Left lung (tissue), 10 donors: ENCODE measurements around the gene DLG1. TPM values are rescaled to one million over a fixed set of nuclear protein-coding genes. Genes with fewer than 3 reads are reported as not detected.

Experiments used
- ATAC-seq: fragments of 200-7000 bp; cut with Tn5 transposase; one replicate; pipeline ENCODE4 v1.9.1; 2020; ENCODE audit warnings: moderate library complexity
- DNase-seq, 4 donors: peaks; one replicate each; pipeline ENCODE4 v3.0.0-alpha.2; 2013 to 2020
- H3K27ac ChIP-seq, 2 donors: fragments of 200-600 bp; sonication (generic) in 1 of 2; one replicate each; pipeline versions ENCODE4 v1.5.0 to v1.8.0; 2020 to 2021
- H3K27me3 ChIP-seq, 2 donors: fragments of 200-600 bp; sonication (generic) in 1 of 2; one replicate each; pipeline versions ENCODE4 v1.5.0 to v1.8.0; 2020 to 2021
- H3K36me3 ChIP-seq, 2 donors: fragments of 200-600 bp; sonication (generic) in 1 of 2; one replicate each; pipeline versions ENCODE4 v1.5.0 to v1.8.0; 2020 to 2021
- H3K4me1 ChIP-seq, 2 donors: fragments of 200-600 bp; one replicate each; pipeline ENCODE4 v1.8.0; 2021
- H3K4me3 ChIP-seq, 2 donors: fragments of 200-600 bp; sonication (generic) in 1 of 2; one replicate each; pipeline versions ENCODE4 v1.5.0 to v1.8.0; 2020 to 2021; ENCODE audit warnings: mild to moderate bottlenecking in 1 of 2
- H3K9me3 ChIP-seq, 2 donors: fragments of 200-600 bp; sonication (generic) in 1 of 2; one replicate each; pipeline versions ENCODE4 v1.5.0 to v1.8.0; 2020 to 2021
- CTCF ChIP-seq, 2 donors: fragments of 200-600 bp; sonication (generic) in 1 of 2; IDR thresholded peaks; one replicate each; pipeline versions ENCODE4 v1.5.0 to v1.8.0; 2021; ENCODE audit warnings: antibody characterized with exemption in 2 of 2
- intact Hi-C, 2 donors: fragments of 100-400 bp; cut with DNase I; formaldehyde crosslinking; loops; one replicate each; pipeline versions ENCODE4 v1.11.2 to v1.14.2; 2022
- polyA plus RNA-seq, 6 donors: library from polyadenylated mRNA; unstranded; fragments of 120-200 nt; gene quantifications; one replicate each; pipeline ENCODE4 v1.2.1, GENCODE V29; 2013; ENCODE audit not compliant: insufficient read length in 6 of 6
- total RNA-seq, 2 donors: library from RNA; stranded (reverse); fragmentation: NEBNext Ultra II Directional; extraction: Animal tissue kit (Norgen Biotek cat#: 25700); gene quantifications; one replicate each; pipeline ENCODE4 v1.2.1, GENCODE V29; 2021
- donor health status: DM: no; HTN: yes; CAD: no.
- donor health status: DM: no; HTN: no; CAD: no.

The DLG1 gene
- total and polyA plus RNA-seq, 8 donors, result 71.0 to 89.9 (median 83.2) TPM

GRCh38 chr3:197021231-197021630, 277.2 kb downstream of the DLG1 start:
- DNase-seq (no peak), ATAC-seq (no peak)
- no peaks in the 10 kb centered on the region for H3K36me3 ChIP-seq
- no peaks in the 10 kb centered on the region for H3K9me3 ChIP-seq
- H3K27ac ChIP-seq, result no peak overlapping the region
- no peak for TF ChIP-seq CTCF (IDR thresholded peaks at IDR 0.05)
- H3K4me1 ChIP-seq, result peaks cover 0 to 15% of the 10 kb centered on the region in 2 donors
- intact Hi-C loops, result no loop called here
- H3K4me3 ChIP-seq, result no peak overlapping the region
- H3K27me3 ChIP-seq, result peaks cover 0 to 43% of the 10 kb centered on the region in 2 donors

GRCh38 chr3:197019535-197019934, 278.9 kb downstream of the DLG1 start:
- intact Hi-C loops, result no loop called here

GRCh38 chr3:197019021-197019420, 279.4 kb downstream of the DLG1 start:
- Histone ChIP-seq H3K4me3 (no peak overlapping the region), H3K27ac (no peak overlapping the region), H3K36me3 (no peaks in the 10 kb centered on the region), H3K27me3 (peaks cover 0 to 32% of the 10 kb centered on the region in 2 donors), H3K4me1 (peaks cover 0 to 15% of the 10 kb centered on the region in 2 donors), H3K9me3 (no peaks in the 10 kb centered on the region)
- ATAC-seq, result no peak
- no peak for DNase-seq
- no peak for TF ChIP-seq CTCF (IDR thresholded peaks at IDR 0.05)
- intact Hi-C loops, result no loop called here

More at GRCh38 chr3:197019535-197019934, 278.9 kb downstream of the DLG1 start:
- H3K4me1 ChIP-seq, result peaks cover 0 to 15% of the 10 kb centered on the region in 2 donors
- H3K36me3 ChIP-seq, result no peaks in the 10 kb centered on the region
- H3K27me3 ChIP-seq, result peaks cover 0 to 37% of the 10 kb centered on the region in 2 donors
- DNase-seq (no peak), ATAC-seq (no peak)
- no peaks in the 10 kb centered on the region for H3K9me3 ChIP-seq
- H3K27ac ChIP-seq, result no peak overlapping the region
- no peak overlapping the region for H3K4me3 ChIP-seq
- no peak for TF ChIP-seq CTCF (IDR thresholded peaks at IDR 0.05)

GRCh38 chr3:197017003-197017402, 281.4 kb downstream of the DLG1 start:
- no peaks in the 10 kb centered on the region for H3K36me3 ChIP-seq
- DNase-seq, result no peak
- no peak overlapping the region for H3K4me3 ChIP-seq
- H3K27me3 ChIP-seq, result peaks cover 0 to 14% of the 10 kb centered on the region in 2 donors
- no peaks in the 10 kb centered on the region for H3K9me3 ChIP-seq
- ATAC-seq, result no peak
- no peak for TF ChIP-seq CTCF (IDR thresholded peaks at IDR 0.05)
- intact Hi-C loops, result no loop called here
- H3K27ac ChIP-seq, result no peak overlapping the region
- no peaks in the 10 kb centered on the region for H3K4me1 ChIP-seq

GRCh38 chr3:197015790-197016736, 282.3 kb downstream of the DLG1 start:
- no peak for ATAC-seq
- Histone ChIP-seq H3K36me3 (no peaks in the 10 kb centered on the region), H3K9me3 (no peaks in the 10 kb centered on the region), H3K27ac (no peak overlapping the region), H3K4me3 (no peak overlapping the region), H3K4me1 (no peaks in the 10 kb centered on the region), H3K27me3 (peaks cover 0 to 5% of the 10 kb centered on the region in 2 donors)
- no peak for DNase-seq
- intact Hi-C loops, result no loop called here
- no peak for TF ChIP-seq CTCF (IDR thresholded peaks at IDR 0.05)
